C4-2B (cell line): ENCODE data around the gene NECAP2.

Experiments used
- ZFX ChIP-seq: fragments of 450-650 bp; IDR thresholded peaks from 2 replicates; pipeline ENCODE4 v1.6.1; 2017
- TF ChIP-seq, protein P1 (sequence below): fragments of 450-650 bp; conservative IDR thresholded peaks from 2 replicates; pipeline ENCODE4 v1.5.1; 2017; ENCODE audit warnings: mild to moderate bottlenecking

GRCh38 chr1:16459352-16459925 is 18.9 kb downstream of the NECAP2 start:
- TF ChIP-seq, protein P1, sequence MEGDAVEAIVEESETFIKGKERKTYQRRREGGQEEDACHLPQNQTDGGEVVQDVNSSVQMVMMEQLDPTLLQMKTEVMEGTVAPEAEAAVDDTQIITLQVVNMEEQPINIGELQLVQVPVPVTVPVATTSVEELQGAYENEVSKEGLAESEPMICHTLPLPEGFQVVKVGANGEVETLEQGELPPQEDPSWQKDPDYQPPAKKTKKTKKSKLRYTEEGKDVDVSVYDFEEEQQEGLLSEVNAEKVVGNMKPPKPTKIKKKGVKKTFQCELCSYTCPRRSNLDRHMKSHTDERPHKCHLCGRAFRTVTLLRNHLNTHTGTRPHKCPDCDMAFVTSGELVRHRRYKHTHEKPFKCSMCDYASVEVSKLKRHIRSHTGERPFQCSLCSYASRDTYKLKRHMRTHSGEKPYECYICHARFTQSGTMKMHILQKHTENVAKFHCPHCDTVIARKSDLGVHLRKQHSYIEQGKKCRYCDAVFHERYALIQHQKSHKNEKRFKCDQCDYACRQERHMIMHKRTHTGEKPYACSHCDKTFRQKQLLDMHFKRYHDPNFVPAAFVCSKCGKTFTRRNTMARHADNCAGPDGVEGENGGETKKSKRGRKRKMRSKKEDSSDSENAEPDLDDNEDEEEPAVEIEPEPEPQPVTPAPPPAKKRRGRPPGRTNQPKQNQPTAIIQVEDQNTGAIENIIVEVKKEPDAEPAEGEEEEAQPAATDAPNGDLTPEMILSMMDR: no peak
- TF ChIP-seq ZFX: no peak
